GM18519 (cell line): ENCODE results near the gene GNPNAT1.
"Not testable (repeated sequence)": the region's sequence is repeated elsewhere in the genome, so short reads cannot be mapped to it uniquely, and the experiment has no call there.

Source experiments
- ATAC-seq: cut with Tn5 transposase; IDR thresholded peaks from one replicate; pipeline ENCODE4 v1.9.1; 2021; ENCODE audit warnings: mild to moderate bottlenecking, moderate library complexity; ENCODE audit not compliant: unreplicated experiment, low FRiP score

The GNPNAT1 gene

GRCh38 chr14:52729925-52730708 lies 61.3 kb downstream of the GNPNAT1 start, which contains the start of gene STYX:
Gene STYX (plus strand): TSS chr14:52730166. CDS start chr14:52730475, 309 bp downstream.
- ATAC-seq, result peak; percentile 82

DNA sequence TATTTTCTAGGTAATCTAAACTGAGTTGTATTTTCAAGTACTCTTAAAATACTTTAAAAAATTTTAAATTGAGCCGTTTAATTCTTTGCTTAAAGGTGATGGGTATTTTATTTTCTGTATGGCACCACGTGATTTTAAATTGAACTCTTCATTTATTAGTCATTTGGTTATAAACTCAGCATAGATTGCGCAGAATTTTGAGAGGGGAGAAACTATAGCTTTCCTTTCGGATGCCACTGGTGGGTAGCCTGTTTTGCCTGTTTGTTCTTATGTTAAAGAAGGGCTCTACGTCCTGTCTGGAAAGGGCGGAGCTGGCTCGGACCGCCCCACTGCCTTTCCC lies 61.9 kb downstream of the GNPNAT1 start:
- no peak for ATAC-seq

GRCh38 chr14:52729035-52729434 lies 62.4 kb downstream of the GNPNAT1 start:
- ATAC-seq, result not testable (repeated sequence)

GRCh38 chr14:52727509-52727908 lies 63.9 kb downstream of the GNPNAT1 start:
- ATAC-seq, result not testable (repeated sequence)
